GM19238 (cell line): Measurements from ENCODE around the gene PLXDC2.
A peak's percentile ranks its signal among the peaks of the same experiment; 100 is the strongest.
"Not testable (repeated sequence)": the region's sequence is repeated elsewhere in the genome, so short reads cannot be mapped to it uniquely, and the experiment has no call there.

Source experiments
- DNase-seq: peaks from one replicate; pipeline ENCODE4 v3.0.0; 2011; ENCODE audit warnings: low spot score; ENCODE audit not compliant: insufficient read length

The PLXDC2 gene

GRCh38 chr10:19816411-19817230 is at the start of gene PLXDC2:
TSS of gene PLXDC2 (plus strand) at chr10:19816432.
- peak; percentile 10 for DNase-seq

GRCh38 chr10:19767876-19768275 is 48.4 kb upstream of the PLXDC2 start:
- no peak for DNase-seq

DNA sequence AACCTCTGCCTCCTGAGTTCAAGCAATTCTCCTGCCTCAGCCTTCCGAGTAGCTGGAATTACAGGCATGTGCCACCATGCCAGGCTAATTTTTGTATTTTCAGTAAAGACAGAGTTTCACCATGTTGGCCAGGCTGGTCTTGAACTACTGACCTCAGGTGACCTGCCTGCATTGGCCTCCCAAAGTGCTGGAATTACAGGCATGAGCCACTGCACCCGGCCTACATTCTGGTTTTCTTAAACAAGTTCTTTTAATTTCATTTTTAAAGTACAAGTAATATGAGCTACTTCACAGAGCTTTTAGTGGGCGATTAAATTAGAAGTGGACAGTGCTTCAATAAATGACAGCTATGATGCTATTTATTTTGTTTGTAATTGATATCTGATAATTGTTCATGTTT is 46.4 kb upstream of the PLXDC2 start:
- not testable (repeated sequence) for DNase-seq

- DNase-seq, result no peak
These were observed 43.3 kb upstream of the PLXDC2 start for GRCh38 chr10:19772972-19773371.

DNA sequence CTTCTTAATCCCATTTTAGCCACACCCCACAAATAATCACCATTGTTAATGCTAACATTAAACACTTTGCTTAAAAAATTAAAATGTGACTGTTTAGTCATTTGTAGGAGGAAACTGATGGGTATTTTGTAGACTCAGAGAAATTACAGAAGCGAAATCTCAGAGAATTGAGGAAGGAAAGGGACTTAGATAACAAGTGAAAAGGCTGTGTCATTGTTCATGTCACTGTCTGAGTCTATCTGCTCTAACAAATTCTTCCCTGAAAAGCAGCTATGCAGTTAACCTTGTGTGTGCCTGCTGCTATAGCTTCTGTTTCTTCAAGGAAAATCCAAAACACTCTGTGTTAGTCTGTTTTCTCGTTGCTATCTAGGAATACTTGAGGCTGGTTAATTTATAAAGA is 40.9 kb upstream of the PLXDC2 start:
- no peak for DNase-seq

DNA sequence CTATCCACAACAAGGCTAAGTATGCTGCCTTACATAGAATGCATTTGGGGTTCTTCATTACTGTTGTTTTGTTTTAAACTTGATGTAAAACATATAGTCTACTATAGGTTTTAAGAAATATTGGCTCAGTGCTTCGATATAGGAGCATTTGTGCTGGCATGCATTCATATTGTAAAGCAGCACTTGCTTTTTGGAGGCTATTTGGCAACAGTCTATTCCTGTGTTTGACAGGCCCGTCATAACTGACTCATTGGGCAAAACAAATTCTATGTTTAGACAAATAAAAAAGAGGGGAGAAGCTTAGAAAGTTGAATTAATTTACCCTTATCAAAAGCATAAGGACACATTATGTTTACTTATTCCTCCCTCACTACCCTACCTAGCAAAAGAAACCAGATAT is 38.4 kb upstream of the PLXDC2 start:
- no peak for DNase-seq

GRCh38 chr10:19778996-19779395 is 37.2 kb upstream of the PLXDC2 start:
- DNase-seq, result no peak

DNA sequence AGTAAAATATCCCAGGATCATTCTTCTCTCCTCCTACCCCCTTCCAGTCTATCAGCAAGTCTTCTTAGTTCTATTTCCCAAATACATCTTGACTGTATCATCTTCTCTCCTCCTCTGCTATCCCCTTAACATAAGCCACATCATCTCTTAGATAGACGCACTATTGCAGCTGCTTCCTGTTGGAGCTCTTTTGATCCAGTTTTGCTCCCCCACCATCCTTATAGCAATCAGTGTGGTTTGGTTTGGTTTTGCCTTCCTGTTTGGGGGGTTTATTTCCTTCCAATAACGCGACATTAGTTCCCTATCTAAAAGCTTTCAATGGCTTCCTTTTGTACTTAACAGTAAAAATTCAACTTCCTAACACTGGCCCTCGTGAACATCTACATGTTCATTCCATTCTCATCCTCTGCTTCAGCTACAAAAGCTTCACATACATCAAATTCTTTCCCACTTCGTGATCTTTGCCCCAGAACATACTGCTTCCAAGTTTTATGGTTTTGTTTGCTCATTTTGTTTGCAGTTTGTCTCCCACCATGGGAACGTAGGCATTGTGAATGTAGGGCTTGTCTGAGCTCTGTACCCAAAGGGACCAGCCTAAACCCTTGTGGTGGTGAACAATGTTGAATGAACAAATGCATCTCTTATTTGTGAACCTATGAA is 33.7 kb upstream of the PLXDC2 start:
- DNase-seq, result no peak

GRCh38 chr10:19783721-19784120 is 32.5 kb upstream of the PLXDC2 start:
- DNase-seq, result no peak

GRCh38 chr10:19785366-19785765 is 30.9 kb upstream of the PLXDC2 start:
- no peak for DNase-seq

GRCh38 chr10:19788075-19788686 is 28.1 kb upstream of the PLXDC2 start:
- no peak for DNase-seq

GRCh38 chr10:19788902-19789301 is 27.3 kb upstream of the PLXDC2 start:
- no peak for DNase-seq

DNA sequence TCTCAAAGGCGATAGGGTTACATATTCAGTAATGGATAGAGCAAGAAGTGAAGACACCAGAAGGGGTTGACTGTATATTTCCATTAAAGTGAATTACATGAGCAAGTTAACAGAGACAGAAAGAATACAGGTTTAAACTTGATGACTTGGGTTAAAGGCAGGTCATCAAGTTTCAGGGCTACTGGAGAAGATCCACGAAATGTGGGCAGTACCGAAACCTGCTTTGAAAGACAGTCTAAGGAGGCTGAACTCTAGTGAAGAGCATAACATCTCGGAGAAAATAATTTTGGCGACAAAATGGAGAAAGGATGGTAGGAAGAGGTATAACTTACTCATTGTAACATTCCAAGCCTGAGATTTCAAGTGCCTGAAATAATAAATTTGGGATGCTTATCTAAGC is 26.6 kb upstream of the PLXDC2 start:
- no peak for DNase-seq

- DNase-seq, result no peak
These were observed 25.2 kb upstream of the PLXDC2 start for GRCh38 chr10:19791032-19791431.

DNA sequence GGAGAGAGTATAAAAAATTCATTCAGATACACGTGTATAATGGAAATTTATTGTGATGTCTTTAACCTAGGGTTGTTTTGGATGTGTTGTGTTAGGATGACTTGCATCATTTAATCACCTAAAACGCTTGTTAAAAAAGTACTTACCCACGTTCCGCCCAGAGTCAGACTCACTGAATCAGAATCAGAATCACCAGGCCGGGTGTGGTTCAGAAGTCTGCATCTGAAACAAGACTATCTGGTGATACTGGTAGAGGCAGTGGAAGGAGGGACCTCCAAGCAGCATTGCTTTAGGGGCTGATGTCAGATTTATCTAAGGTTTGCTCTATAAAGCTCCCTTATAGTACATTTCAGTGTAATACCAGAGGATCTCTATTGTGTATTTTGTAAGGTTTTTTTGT is 20.5 kb upstream of the PLXDC2 start:
- no peak for DNase-seq

- DNase-seq, result no peak
These were observed 16.1 kb upstream of the PLXDC2 start for GRCh38 chr10:19800161-19800560.

DNA sequence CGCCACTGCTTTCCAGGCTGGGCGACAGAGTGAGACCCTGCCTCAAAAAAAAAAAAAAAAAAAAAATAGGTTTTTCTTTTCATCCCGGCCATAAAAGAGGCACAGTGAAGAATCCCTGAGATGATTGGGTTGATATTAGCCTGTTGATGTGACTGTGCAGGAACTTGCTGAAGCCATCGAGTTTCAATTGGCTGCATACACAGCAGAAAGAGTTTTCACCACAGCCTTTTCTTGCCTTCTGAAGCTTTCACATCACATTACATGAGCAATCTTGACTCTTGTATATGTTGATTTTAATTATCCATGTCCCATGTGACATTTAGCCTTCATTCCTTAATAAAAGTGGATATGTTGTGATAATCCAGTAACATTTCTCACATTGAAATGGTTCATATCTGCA is 14.9 kb upstream of the PLXDC2 start:
- DNase-seq, result no peak

DNA sequence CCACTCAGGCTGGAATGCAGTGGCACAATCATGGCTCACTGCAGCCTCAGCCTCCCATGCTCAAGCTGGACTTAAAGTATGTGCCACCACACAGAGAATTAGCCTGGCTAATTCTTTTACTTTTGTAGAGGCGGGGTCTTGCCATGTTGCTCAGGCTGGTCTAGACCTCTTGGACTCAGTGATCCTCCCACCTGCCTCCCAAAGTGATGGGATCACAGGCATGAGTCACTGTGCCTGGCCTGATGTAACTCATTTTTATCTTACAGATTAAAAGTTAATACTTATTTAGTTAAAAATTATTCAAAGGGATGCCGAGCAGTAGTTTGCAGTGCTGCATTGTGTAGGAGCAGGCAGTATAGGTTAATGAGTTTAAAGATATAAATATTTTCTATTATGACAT is 12.6 kb upstream of the PLXDC2 start:
- no peak for DNase-seq

DNA sequence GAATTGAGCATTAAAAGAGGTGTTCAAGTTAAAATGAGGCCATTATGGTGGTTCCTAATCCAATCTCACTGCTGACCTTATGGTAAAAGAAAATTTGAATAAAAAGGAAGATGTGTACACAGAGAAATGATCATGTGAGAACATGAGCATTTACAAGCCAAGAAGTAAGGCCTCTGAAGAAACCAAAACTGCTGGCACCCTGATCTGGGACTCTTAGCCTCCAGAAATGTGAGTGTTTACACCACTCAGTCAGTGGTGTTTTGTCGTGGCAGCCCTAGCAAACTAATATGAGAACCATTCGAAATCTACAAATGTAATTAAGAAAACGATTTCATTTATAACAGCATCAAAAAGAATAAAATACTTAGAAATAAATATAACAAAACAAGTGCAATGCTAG is 6.8 kb upstream of the PLXDC2 start:
- no peak for DNase-seq

GRCh38 chr10:19811540-19811939 is 4.7 kb upstream of the PLXDC2 start:
- no peak for DNase-seq

DNA sequence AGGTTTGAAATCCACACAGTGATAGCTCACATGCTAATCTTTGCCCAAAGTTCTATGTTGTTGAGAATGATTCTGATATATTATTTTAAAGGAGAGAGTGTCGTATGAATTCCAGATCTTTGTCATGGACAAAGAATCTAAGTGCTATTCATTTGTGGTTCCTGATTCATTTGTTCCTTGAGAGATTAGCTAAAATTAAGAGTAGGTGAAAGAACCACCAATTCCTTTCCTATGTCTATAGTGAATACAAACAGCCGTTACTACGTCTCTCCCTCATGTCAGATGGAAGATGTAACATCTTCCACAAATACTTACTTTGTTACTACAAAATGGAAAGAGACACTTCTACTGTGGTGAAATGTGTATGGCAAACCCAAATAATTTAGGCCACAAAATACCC is 3.3 kb upstream of the PLXDC2 start:
- no peak for DNase-seq

GRCh38 chr10:19815036-19815730 is 1.0 kb upstream of the PLXDC2 start:
- DNase-seq, result no peak
